Panc1 (cell line): ENCODE results near the gene MINDY4. TPM values are rescaled to one million over a fixed set of nuclear protein-coding genes. Genes with fewer than 3 reads are reported as not detected.

Source experiments
- ATAC-seq: fragments of 200-7000 bp; cut with Tn5 transposase; 2 replicates; pipeline ENCODE4 v1.9.1; 2020; ENCODE audit warnings: mild to moderate bottlenecking, moderate library complexity
- BruUV-seq: library from RNA; stranded (reverse); fragments of 400-500 nt; replicated peaks from 2 replicates; lab custom pipeline; 2021; lab: Mats Ljungman, UMichigan
- CTCF ChIA-PET: fragments of 300-600 bp; sonication (Branson Sonifier 250); formaldehyde crosslinking; loops from one replicate; lab custom pipeline; 2022; ENCODE audit warnings: antibody characterized with exemption; lab: Charles Lee
- POLR2A ChIA-PET: fragments of 300-600 bp; sonication (Branson Sonifier 250); formaldehyde crosslinking; loops from one replicate; lab custom pipeline; 2022; ENCODE audit warnings: antibody characterized with exemption; lab: Charles Lee
- DNase-seq: peaks from one replicate; pipeline ENCODE4 v3.0.0-alpha.2; 2010; ENCODE audit warnings: low read depth, low spot score
- H3K27ac ChIP-seq: 2 replicates; pipeline ENCODE4 v1.5.1; 2011; ENCODE audit warnings: mild to moderate bottlenecking, low read length, inconsistent platforms
- H3K27me3 ChIP-seq: fragments of 200-500 bp; sonication (Bioruptor generic); 2 replicates; pipeline ENCODE4 v1.6.0; 2014; ENCODE audit warnings: low read length, inconsistent platforms; ENCODE audit not compliant: control insufficient read depth, insufficient read depth
- H3K36me3 ChIP-seq: fragments of 200-500 bp; sonication (Bioruptor generic); 2 replicates; pipeline ENCODE4 v1.5.1; 2014; ENCODE audit warnings: inconsistent platforms, mild to moderate bottlenecking, low read length, moderate library complexity; ENCODE audit not compliant: control insufficient read depth, insufficient read depth
- H3K4me1 ChIP-seq: 2 replicates; pipeline ENCODE4 v1.5.1; 2011; ENCODE audit warnings: inconsistent platforms, mild to moderate bottlenecking, low read length, moderate library complexity; ENCODE audit not compliant: control insufficient read depth, insufficient read depth
- H3K4me3 ChIP-seq, 2 experiments: 2 replicates each; pipeline ENCODE4 v1.5.1; 2011 to 2012; ENCODE audit warnings: low read depth in 2 of 2, low read length in 2 of 2, mild to moderate bottlenecking in 2 of 2, inconsistent platforms in 1 of 2, moderate library complexity in 1 of 2
- H3K9me3 ChIP-seq: fragments of 200-500 bp; sonication (Bioruptor generic); 2 replicates; pipeline ENCODE4 v1.5.1; 2014; ENCODE audit warnings: low read depth, mild to moderate bottlenecking, inconsistent platforms, low read length, moderate library complexity; ENCODE audit not compliant: control insufficient read depth, insufficient read depth
- CTCF ChIP-seq: fragments of 450-650 bp; IDR thresholded peaks from 2 replicates; pipeline ENCODE4 v1.5.1; 2017; ENCODE audit warnings: mild to moderate bottlenecking
- POLR2AphosphoS5 ChIP-seq: IDR thresholded peaks from 2 replicates; pipeline ENCODE4 v1.6.1; 2012; ENCODE audit warnings: mild to moderate bottlenecking, low read depth, low read length, moderate library complexity
- REST ChIP-seq, 2 experiments: IDR thresholded peaks; 2 replicates each; pipeline ENCODE4 v1.6.1; 2011 to 2012; ENCODE audit warnings: low read depth in 2 of 2, control low read depth in 1 of 2, low read length in 1 of 2, mild to moderate bottlenecking in 1 of 2, moderate library complexity in 1 of 2; ENCODE audit not compliant: insufficient read depth in 1 of 2
- SIN3A ChIP-seq: IDR thresholded peaks from 2 replicates; pipeline ENCODE4 v1.6.1; 2012; ENCODE audit warnings: low read depth, mild to moderate bottlenecking, low read length, moderate library complexity, borderline replicate concordance; ENCODE audit not compliant: insufficient read depth
- TCF7L2 ChIP-seq: IDR thresholded peaks from 2 replicates; pipeline ENCODE4 v1.6.1; 2011; ENCODE audit warnings: mild to moderate bottlenecking, low read depth, low read length, inconsistent platforms
- in situ Hi-C: cut with HindIII; loops from 2 replicates; pipeline ENCODE4 v1.10.0; 2016; ENCODE audit warnings: low sequenced_read_pairs, low pct_unique_long_range_greater_than_20kb
- intact Hi-C: fragments of 100-400 bp; cut with micrococcal nuclease; formaldehyde crosslinking; loops from one replicate; pipeline ENCODE4 v1.10.0; 2022; ENCODE audit not compliant: unreplicated experiment
- total RNA-seq: library from RNA; stranded (reverse); gene quantifications from one replicate; pipeline ENCODE4 v1.2.1, GENCODE V29; 2021; ENCODE audit not compliant: unreplicated experiment

The MINDY4 gene
- total RNA-seq, 1 experiment from 2014 or later, result 6.2 TPM

- Histone ChIP-seq H3K9me3 (no peaks in the 10 kb centered on the region), H3K4me3 (no peak overlapping the region), H3K4me1 (no peaks in the 10 kb centered on the region), H3K36me3 (no peaks in the 10 kb centered on the region), H3K27ac (no peak overlapping the region), H3K27me3 (no peaks in the 10 kb centered on the region)
- DNase-seq (no peak), ATAC-seq (no peak)
- ChIA-PET POLR2A (no interaction called here), CTCF (no interaction called here)
- in situ Hi-C loops (no loop called here), intact Hi-C loops (no loop called here)
- no TSS peak for BruUV-seq
- no peak for TF ChIP-seq POLR2AphosphoS5
- TF ChIP-seq TCF7L2, result no peak
- TF ChIP-seq SIN3A, result no peak
- TF ChIP-seq REST (IDR thresholded peaks at IDR 0.05; ENCODE audit: insufficient read depth in 1 of 2, low read depth in 2 of 2, low read length in 1 of 2), result no peak
- TF ChIP-seq CTCF, result no peak
Measured at GRCh38 chr7:30931161-30931928, 160.1 kb downstream of the MINDY4 start.

- CTCF ChIA-PET, result no interaction called here
Measured at GRCh38 chr7:30931929-30932540, 160.8 kb downstream of the MINDY4 start.

More at GRCh38 chr7:30931929-30932540, 160.8 kb downstream of the MINDY4 start:
- H3K4me3 ChIP-seq, result no peak overlapping the region
- H3K4me1 ChIP-seq, result no peaks in the 10 kb centered on the region
- in situ Hi-C loops, result no loop called here
- TF ChIP-seq SIN3A, result no peak
- no peak for TF ChIP-seq POLR2AphosphoS5
- no peak for TF ChIP-seq REST (IDR thresholded peaks at IDR 0.05; ENCODE audit: insufficient read depth in 1 of 2, low read depth in 2 of 2, low read length in 1 of 2)
- TF ChIP-seq CTCF, result no peak
- TF ChIP-seq TCF7L2, result no peak
- DNase-seq (no peak), ATAC-seq (no peak)
- POLR2A ChIA-PET, result no interaction called here
- no peaks in the 10 kb centered on the region for H3K9me3 ChIP-seq
- no TSS peak for BruUV-seq
- no peak overlapping the region for H3K27ac ChIP-seq
- no peaks in the 10 kb centered on the region for H3K27me3 ChIP-seq
- intact Hi-C loops, result no loop called here
- H3K36me3 ChIP-seq, result no peaks in the 10 kb centered on the region
